HCT116 (cell line): ENCODE data around the gene KDM2B. TPM values are rescaled to one million over a fixed set of nuclear protein-coding genes. Genes with fewer than 3 reads are reported as not detected.

ENCODE experiments used
- ATAC-seq: fragments of 200-7000 bp; cut with Tn5 transposase; 2 replicates; pipeline ENCODE4 v1.9.1; 2020; ENCODE audit warnings: mild to moderate bottlenecking, moderate library complexity
- BruUV-seq: library from RNA; stranded (reverse); fragments of 400-500 nt; replicated peaks from 2 replicates; lab custom pipeline; 2021; lab: Mats Ljungman, UMichigan
- CTCF ChIA-PET: fragments of 300-600 bp; sonication (Branson Sonifier 250); formaldehyde crosslinking; loops from one replicate; lab custom pipeline; 2021; ENCODE audit warnings: antibody characterized with exemption; lab: Charles Lee
- POLR2A ChIA-PET: fragments of 300-600, 350-600 bp; sonication (Branson Sonifier 250); formaldehyde crosslinking; loops from one replicate; lab custom pipeline; 2021; ENCODE audit warnings: antibody characterized with exemption; lab: Charles Lee
- RAD21 ChIA-PET, 2 experiments: fragments of 300-600 bp; sonication (Branson Sonifier 250); formaldehyde crosslinking; loops; one replicate each; lab custom pipeline; 2023; ENCODE audit warnings: low total read pairs in 2 of 2; ENCODE audit not compliant: uncharacterized antibody in 2 of 2, unreplicated experiment in 2 of 2, low non-redundant PET in 1 of 2; lab: Charles Lee
- DNase-seq: peaks from one replicate; pipeline ENCODE4 v3.0.0-alpha.2; 2010; ENCODE audit warnings: low read depth, low spot score
- H2AFZ ChIP-seq: fragments of 200-600 bp; shearing (Covaris generic), sonication (generic); 2 replicates; pipeline ENCODE4 v1.6.1; 2017; ENCODE audit warnings: low read depth, mixed run types, mixed read lengths, antibody characterized with exemption, low read length; ENCODE audit not compliant: poor library complexity, severe bottlenecking
- H3K27ac ChIP-seq: 2 replicates; pipeline ENCODE4 v1.5.1; 2012; ENCODE audit warnings: low read depth, low read length
- H3K27me3 ChIP-seq: fragments of 200-600 bp; sonication (generic); 2 replicates; pipeline ENCODE4 v1.6.1; 2016; ENCODE audit warnings: mixed run types, low read length, mixed read lengths; ENCODE audit not compliant: insufficient read depth
- H3K36me3 ChIP-seq, 2 experiments: fragments of 200-500 bp in 1 of 2; fragments of 200-600 bp in 1 of 2; sonication (Bioruptor generic) in 1 of 2; sonication (generic) in 1 of 2; 2 replicates each; pipeline versions ENCODE4 v1.5.1 to v1.6.1; 2014 to 2016; ENCODE audit warnings: low read length in 2 of 2, inconsistent platforms in 1 of 2, mixed read lengths in 1 of 2, mixed run types in 1 of 2; ENCODE audit not compliant: insufficient read depth in 2 of 2, control insufficient read depth in 1 of 2
- H3K4me1 ChIP-seq, 2 experiments: fragments of 200-600 bp in 1 of 2; sonication (generic) in 1 of 2; 2 replicates each; pipeline versions ENCODE4 v1.5.1 to v1.6.1; 2012 to 2017; ENCODE audit warnings: low read length in 2 of 2, inconsistent platforms in 1 of 2, mild to moderate bottlenecking in 1 of 2, mixed read lengths in 1 of 2, mixed run types in 1 of 2, moderate library complexity in 1 of 2; ENCODE audit not compliant: insufficient read depth in 2 of 2, control insufficient read depth in 1 of 2
- H3K4me2 ChIP-seq: fragments of 200-600 bp; sonication (generic); 2 replicates; pipeline ENCODE4 v1.6.1; 2017; ENCODE audit warnings: mixed run types, low read length, mixed read lengths
- H3K4me3 ChIP-seq, 2 experiments: fragments of 200-600 bp in 1 of 2; sonication (generic) in 1 of 2; replicated peaks in 1 of 2; 2 replicates each; pipeline ENCODE4 v1.5.1; 2011 to 2016; ENCODE audit warnings: low read length in 2 of 2, control low read depth in 1 of 2, low read depth in 1 of 2, mild to moderate bottlenecking in 1 of 2, mixed read lengths in 1 of 2, mixed run types in 1 of 2
- H3K79me2 ChIP-seq: fragments of 200-600 bp; sonication (generic); 2 replicates; pipeline ENCODE4 v1.6.1; 2017; ENCODE audit warnings: mild to moderate bottlenecking, mixed run types, low read length, moderate library complexity, mixed read lengths; ENCODE audit not compliant: insufficient read depth
- H3K9ac ChIP-seq: fragments of 200-600 bp; sonication (generic); 2 replicates; pipeline ENCODE4 v1.6.1; 2016; ENCODE audit warnings: low read length, mixed read lengths
- H3K9me2 ChIP-seq: fragments of 200-600 bp; sonication (generic), shearing (Covaris generic); 2 replicates; pipeline ENCODE4 v1.6.1; 2017; ENCODE audit warnings: mixed run types, mild to moderate bottlenecking, moderate library complexity; ENCODE audit not compliant: insufficient read depth
- H3K9me3 ChIP-seq, 2 experiments: fragments of 200-500 bp in 1 of 2; fragments of 200-600 bp in 1 of 2; sonication (Bioruptor generic) in 1 of 2; sonication (generic) in 1 of 2; 2 replicates each; pipeline ENCODE4 v1.6.1; 2014 to 2017; ENCODE audit warnings: low read length in 2 of 2, mixed read lengths in 2 of 2, inconsistent platforms in 1 of 2, low read depth in 1 of 2, mild to moderate bottlenecking in 1 of 2, mixed run types in 1 of 2, moderate library complexity in 1 of 2; ENCODE audit not compliant: control insufficient read depth in 1 of 2, insufficient read depth in 1 of 2
- H4K20me1 ChIP-seq: fragments of 200-600 bp; sonication (generic), shearing (Covaris generic); 2 replicates; pipeline ENCODE4 v1.6.1; 2017; ENCODE audit warnings: mixed run types, mild to moderate bottlenecking, moderate library complexity; ENCODE audit not compliant: insufficient read depth
- CBX3 ChIP-seq: IDR thresholded peaks from 2 replicates; pipeline ENCODE4 v1.6.1; 2012; ENCODE audit warnings: low read depth
- CEBPB ChIP-seq: IDR thresholded peaks from 2 replicates; pipeline ENCODE4 v1.6.1; 2012; ENCODE audit warnings: low read depth
- EGR1 ChIP-seq: IDR thresholded peaks from 2 replicates; pipeline ENCODE4 v1.6.1; 2012; ENCODE audit warnings: low read depth
- ELF1 ChIP-seq: IDR thresholded peaks from 2 replicates; pipeline ENCODE4 v1.6.1; 2012; ENCODE audit warnings: low read depth, borderline replicate concordance
- MAX ChIP-seq: IDR thresholded peaks from 2 replicates; pipeline ENCODE4 v1.6.1; 2012
- POLR2A ChIP-seq: IDR thresholded peaks from 2 replicates; pipeline ENCODE4 v1.7.0; 2011; ENCODE audit warnings: borderline replicate concordance; ENCODE audit not compliant: insufficient read depth, insufficient read length; ENCODE audit errors: extremely low read depth
- POLR2AphosphoS5 ChIP-seq: IDR thresholded peaks from 2 replicates; pipeline ENCODE4 v1.6.1; 2011; ENCODE audit warnings: mild to moderate bottlenecking, low read depth, low read length, moderate library complexity
- SRF ChIP-seq: IDR thresholded peaks from 2 replicates; pipeline ENCODE4 v1.6.1; 2012; ENCODE audit warnings: low read depth
- TCF7L2 ChIP-seq: IDR thresholded peaks from 2 replicates; pipeline ENCODE4 v1.7.0; 2011; ENCODE audit warnings: borderline replicate concordance, inconsistent platforms; ENCODE audit not compliant: insufficient read depth, insufficient read length; ENCODE audit errors: extremely low read depth
- YY1 ChIP-seq: IDR thresholded peaks from 2 replicates; pipeline ENCODE4 v1.6.1; 2011; ENCODE audit warnings: low read length, low read depth, moderate library complexity, mild to moderate bottlenecking; ENCODE audit not compliant: insufficient replicate concordance; ENCODE audit errors: extremely low read depth
- ZFX ChIP-seq: fragments of 450-650 bp; IDR thresholded peaks from 2 replicates; pipeline ENCODE4 v1.6.1; 2017
- intact Hi-C: fragments of 100-400 bp; cut with micrococcal nuclease; formaldehyde crosslinking; loops from 2 replicates; pipeline ENCODE4 v1.10.0; 2022
- total RNA-seq: library from RNA; stranded (reverse); gene quantifications from one replicate; pipeline ENCODE4 v1.2.1, GENCODE V29; 2021; ENCODE audit not compliant: unreplicated experiment
- TF ChIP-seq, protein P1 (sequence below): IDR thresholded peaks from 2 replicates; pipeline ENCODE4 v1.6.1; 2012; ENCODE audit warnings: low read depth
- TF ChIP-seq, protein P2 (sequence below): IDR thresholded peaks from 2 replicates; pipeline ENCODE4 v1.6.1; 2012

The KDM2B gene
- total RNA-seq, 1 experiment from 2014 or later = 36.7 TPM

- intact Hi-C loops = no loop called here
- no peaks in the 10 kb centered on the region for H3K9me3 ChIP-seq
- H3K4me3 ChIP-seq = no peak overlapping the region
- H4K20me1 ChIP-seq = no peaks in the 10 kb centered on the region
- ChIA-PET CTCF (no interaction called here), RAD21 (no interaction called here), POLR2A (no interaction called here)
- no peak overlapping the region for H3K4me2 ChIP-seq
- no peaks in the 10 kb centered on the region for H3K79me2 ChIP-seq
- ATAC-seq (no peak), DNase-seq (no peak)
- no peak overlapping the region for H2AFZ ChIP-seq
- no peaks in the 10 kb centered on the region for H3K36me3 ChIP-seq
- no peak overlapping the region for H3K9ac ChIP-seq
- no peak for TF ChIP-seq CEBPB
- TF ChIP-seq POLR2A = no peak
- TF ChIP-seq EGR1 = no peak
- TF ChIP-seq TCF7L2 = no peak
- no peak for TF ChIP-seq POLR2AphosphoS5
- TF ChIP-seq, protein P1, sequence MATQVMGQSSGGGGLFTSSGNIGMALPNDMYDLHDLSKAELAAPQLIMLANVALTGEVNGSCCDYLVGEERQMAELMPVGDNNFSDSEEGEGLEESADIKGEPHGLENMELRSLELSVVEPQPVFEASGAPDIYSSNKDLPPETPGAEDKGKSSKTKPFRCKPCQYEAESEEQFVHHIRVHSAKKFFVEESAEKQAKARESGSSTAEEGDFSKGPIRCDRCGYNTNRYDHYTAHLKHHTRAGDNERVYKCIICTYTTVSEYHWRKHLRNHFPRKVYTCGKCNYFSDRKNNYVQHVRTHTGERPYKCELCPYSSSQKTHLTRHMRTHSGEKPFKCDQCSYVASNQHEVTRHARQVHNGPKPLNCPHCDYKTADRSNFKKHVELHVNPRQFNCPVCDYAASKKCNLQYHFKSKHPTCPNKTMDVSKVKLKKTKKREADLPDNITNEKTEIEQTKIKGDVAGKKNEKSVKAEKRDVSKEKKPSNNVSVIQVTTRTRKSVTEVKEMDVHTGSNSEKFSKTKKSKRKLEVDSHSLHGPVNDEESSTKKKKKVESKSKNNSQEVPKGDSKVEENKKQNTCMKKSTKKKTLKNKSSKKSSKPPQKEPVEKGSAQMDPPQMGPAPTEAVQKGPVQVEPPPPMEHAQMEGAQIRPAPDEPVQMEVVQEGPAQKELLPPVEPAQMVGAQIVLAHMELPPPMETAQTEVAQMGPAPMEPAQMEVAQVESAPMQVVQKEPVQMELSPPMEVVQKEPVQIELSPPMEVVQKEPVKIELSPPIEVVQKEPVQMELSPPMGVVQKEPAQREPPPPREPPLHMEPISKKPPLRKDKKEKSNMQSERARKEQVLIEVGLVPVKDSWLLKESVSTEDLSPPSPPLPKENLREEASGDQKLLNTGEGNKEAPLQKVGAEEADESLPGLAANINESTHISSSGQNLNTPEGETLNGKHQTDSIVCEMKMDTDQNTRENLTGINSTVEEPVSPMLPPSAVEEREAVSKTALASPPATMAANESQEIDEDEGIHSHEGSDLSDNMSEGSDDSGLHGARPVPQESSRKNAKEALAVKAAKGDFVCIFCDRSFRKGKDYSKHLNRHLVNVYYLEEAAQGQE = no peak
- no peak for TF ChIP-seq SRF
- TF ChIP-seq, protein P2, sequence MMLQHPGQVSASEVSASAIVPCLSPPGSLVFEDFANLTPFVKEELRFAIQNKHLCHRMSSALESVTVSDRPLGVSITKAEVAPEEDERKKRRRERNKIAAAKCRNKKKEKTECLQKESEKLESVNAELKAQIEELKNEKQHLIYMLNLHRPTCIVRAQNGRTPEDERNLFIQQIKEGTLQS = no peak
- TF ChIP-seq CBX3 = no peak
- TF ChIP-seq ELF1 = no peak
- no peak for TF ChIP-seq MAX
- TF ChIP-seq ZFX = no peak
- no peak for TF ChIP-seq YY1
- peaks cover 0 to 11% of the 10 kb centered on the region in 2 experiments; a peak in 2 of 4 replicates for H3K4me1 ChIP-seq
- no peaks in the 10 kb centered on the region for H3K27me3 ChIP-seq
- no peak overlapping the region for H3K27ac ChIP-seq
- no TSS peak for BruUV-seq
- H3K9me2 ChIP-seq = no peaks in the 10 kb centered on the region
Observed at GRCh38 chr12:121524196-121524916, 56.5 kb downstream of the KDM2B start.
